NCI-H82 (cell line): ENCODE data around the gene F3.

Experiments
- DNase-seq: peaks from one replicate; lab custom pipeline; 2025; lab: John Stamatoyannopoulos, UW

F3 gene

DNA sequence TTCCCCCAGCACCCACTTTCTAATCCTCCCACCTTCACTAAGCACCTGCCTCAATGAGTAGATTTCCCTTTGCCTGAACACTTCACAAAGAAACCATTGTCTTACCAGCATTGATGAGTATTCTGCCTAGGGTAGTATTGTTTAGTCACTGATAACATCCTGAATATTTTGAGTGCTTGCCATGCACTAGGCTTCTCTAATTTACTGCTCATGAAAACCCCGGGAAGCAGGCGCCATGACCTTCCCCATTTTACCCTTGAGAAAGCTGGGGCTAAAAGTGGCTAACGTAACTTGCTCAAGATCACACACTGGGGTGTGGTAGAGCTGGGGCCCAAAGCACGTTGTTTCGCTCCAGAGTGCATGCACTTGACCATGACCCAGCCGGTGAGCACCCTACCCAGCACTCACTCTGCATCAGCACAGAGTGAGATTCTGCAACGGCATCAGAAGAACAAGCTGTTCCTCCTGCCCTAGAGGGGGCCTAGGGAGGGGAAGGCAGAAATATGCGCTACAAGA, 10.6 kb upstream of the F3 start:
- no peak for DNase-seq

DNA sequence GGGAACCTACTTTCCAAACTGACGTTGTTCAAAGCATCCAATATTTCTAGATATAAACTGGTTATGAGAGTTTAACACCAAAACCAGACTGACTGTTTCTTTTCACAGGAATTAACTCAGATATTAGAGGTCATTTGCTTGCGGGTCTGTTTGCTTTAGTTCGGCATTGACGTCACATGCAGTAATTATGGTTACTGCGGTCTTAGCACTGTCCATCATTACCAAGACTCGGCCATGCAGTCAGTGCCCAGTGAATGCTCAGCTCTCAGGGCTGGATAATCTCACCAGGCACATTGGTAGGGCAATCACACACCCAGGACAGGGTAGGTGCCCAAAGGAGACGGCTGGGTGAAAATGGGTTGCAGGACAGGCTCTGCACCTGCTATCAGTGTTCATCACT, 9.9 kb upstream of the F3 start:
- DNase-seq = no peak

DNA sequence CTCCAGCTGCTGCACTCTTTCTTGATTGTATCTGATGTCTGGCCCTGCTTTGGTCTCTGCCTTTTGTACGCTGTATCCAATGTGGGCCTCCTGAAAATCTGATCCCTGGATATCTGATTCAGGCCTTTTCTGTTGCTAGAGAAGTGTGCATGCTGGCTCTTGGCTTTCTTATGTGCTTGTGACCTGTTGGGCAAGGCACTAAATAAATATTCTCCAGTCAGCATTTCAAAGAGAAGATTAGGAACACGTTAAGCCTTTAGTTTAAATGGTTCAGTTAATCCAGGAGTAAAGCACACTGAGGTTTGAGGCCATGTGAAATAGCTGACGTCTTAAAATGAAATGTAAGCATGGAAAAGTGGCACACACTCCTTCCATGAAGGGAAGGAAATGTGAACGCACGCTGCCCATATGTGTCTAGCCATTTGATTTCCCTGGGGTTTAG, 9.3 kb upstream of the F3 start:
- peak; percentile 58 for DNase-seq

DNA sequence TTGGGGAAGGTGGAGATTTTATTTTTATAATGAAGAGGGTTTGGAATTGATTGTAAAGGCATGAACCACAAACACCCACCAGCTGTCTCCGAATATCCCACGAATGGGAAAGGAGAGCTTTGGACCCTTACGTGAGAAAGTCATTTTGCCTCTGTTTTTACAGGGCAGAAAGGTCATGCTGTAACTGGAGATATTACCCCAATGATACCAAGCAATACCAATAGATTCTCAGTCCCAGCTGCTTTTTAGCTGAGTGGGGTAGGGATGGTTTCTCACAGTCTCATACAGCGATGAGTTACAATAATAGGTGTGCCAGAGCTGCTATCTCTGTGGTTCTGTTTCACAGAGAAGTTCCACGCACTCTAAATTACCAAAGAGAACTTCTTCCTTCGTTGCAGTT, 8.8 kb upstream of the F3 start:
- no peak for DNase-seq

DNA sequence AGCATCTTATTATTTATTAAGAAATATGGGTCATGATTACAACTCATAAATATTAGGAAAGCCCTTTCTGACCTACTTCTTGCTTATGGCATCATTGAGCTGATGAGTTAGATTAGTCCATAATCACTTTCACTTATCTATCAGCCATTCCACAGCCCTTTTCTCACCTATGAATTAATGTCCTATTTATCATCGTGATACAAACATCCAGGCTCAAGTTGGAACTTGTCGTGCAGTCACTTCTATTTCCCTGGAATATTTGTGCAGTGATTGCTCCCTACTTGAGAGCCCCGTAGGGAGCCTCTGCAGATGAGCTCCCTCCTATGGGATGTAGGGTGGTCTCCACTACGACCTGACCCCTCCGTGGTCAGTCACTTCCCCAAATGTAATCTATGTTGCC, 8.1 kb upstream of the F3 start:
- no peak for DNase-seq

DNA sequence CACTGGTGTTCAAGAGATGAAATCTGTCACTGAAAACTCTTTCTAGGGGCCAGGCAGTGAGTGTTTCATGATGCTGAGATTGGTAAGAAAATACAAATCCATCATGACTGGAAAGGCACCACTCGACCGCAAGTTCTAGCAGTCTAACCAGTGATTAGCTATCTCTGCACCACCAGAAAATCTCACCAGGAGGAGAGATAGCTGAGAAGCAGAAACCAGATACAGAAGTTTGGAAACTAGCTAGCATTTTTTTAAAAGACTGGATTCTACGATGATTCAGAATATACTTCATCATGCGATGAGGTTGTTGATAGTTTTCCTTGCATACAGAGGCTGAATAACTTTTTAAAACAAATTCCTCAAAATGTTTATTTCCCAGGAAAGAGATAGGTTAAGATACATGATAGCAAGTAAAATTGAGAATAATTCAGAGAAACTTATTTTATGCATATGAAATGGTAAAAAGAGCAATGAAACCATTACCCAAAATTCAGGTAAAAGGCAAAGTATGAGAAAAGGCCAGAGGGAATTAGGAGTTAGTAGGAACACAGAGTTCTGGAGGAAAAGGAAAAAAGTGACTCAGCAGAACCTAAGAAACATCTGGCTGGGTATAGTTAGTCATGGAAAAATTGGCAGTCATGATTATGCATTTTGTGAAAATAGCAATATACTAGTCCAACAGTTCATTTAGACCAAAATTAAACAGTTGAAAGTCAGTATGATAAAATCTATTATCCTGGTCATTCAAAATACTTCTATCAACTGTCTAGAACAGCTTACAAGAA, 3.3 kb upstream of the F3 start:
- no peak for DNase-seq

DNA sequence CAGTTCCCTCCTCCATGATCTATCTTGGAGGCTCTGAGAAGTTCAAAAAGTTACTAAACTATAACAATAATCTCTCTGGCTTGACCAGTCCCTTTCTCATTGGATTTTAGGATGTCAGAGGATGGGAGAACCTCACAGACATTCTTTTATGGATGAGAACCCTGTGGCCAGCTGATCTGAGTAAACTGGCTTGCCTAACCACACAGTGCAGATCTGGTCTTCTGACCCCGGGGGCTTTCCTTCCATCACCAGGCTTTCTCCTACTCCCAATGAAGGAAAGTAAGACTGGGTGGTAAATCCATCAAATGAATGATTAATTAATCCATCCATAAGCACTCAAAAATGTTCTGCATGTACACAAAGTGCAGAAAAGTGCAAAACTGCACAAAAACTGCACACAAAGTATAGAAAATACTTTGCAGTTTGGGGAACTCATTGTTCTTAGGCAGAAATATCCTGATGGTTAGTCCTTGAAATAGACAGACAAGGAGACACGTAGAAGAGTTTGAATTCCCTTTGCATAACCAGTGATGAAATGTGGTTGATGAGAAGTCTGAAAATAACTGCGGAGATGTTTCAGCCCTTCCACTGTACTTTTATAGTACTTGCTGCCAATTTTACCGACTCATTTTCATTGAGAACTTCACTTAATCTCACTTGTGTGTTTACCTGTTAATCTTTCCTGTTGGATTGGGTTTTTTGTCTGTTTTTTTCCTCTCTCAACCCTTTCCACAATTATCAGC, 2.5 kb upstream of the F3 start:
- DNase-seq = no peak

DNA sequence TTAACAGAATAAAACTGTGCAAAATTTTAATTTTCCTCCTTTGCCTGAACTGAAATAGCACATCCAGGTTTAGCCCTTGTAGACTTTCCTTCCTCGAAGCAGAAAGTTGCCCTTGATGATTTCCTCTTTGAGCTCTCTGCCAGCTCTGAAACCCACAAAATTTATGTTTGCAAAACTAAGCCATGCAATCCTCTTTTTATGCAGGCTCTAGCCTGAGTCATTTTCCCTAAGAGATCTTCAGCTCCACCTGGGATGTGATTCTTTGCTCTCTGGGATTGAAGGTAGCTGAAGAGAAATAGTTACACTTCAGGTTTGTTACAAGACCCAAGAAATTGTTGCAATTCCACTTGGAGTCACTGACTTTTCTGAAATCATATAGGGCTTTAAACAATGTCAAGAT, 1.4 kb upstream of the F3 start:
- no peak for DNase-seq

DNA sequence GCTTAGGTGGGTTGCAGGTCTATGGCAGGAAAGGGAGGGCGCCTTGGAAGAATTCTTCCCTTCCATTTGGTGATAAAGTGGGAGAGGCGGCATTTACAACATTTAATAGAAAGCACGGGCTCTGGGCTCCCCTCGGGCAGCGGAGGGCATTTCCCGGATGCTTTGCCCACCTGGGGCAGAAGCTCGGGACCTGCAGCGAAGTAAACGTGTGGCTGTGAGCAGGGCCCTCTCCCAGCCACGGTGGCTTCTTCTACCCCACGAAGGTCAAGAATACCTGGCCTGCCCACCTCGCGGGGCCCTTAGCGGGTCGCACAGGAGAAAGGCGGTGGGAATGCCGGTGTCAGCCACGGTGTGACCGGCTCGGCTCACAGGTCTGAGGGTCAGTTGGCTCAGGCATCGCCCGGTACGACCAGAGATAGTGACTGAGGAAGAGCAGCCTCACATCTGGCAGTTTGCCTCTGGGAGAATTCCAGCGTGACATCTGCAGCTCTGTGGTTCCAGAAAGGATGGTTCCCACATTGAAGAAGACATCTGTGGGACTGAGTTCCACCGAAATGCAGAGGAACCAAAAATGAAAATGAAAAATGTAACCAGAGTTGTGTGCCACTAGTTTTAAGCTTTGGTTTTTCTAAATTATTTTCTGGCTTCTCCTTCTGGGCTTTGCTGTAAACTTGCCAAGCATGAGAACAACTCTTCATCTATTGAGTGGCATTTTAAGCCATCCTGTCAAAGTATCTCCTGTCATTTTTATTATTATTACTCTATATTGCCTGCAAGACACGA, 720 bp upstream of the F3 start:
- no peak for DNase-seq

DNA sequence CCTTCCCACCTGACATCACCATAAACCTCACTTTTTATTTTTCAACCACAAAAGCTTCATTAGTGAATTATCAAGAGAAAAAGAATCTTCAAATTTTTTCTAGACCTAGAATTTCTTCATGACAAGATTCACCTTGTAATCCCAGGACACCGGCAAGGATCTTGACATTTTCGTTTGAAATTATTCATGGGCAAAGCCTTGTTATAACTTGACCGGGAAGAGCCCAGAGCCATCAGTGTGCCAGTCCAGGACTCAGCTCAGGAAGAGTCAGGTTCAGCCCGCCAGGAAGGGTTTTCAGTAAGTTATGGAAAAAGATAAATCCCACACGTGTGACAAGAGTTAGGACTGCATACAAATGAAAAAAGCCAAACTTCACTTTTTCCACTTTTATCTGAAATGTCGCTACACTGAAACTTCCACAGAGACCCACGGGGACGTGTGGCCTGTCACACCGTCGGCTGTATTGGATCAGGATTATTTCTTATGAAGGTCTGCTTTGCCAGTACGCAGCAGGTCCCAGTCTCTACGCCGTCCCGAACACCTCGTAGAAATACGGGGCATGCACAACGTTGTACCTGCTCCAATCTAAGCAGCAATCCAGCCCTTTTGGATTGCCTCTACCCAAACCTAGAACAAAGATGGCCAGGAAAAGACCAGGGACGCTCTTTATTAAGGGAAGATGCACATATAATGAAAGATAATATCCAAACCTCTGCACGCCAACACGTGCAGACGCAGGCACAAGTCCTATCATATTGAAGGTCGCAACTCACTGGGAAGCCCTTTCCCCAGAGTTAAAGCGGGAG, 916 bp downstream of the F3 start:
- DNase-seq = no peak

DNA sequence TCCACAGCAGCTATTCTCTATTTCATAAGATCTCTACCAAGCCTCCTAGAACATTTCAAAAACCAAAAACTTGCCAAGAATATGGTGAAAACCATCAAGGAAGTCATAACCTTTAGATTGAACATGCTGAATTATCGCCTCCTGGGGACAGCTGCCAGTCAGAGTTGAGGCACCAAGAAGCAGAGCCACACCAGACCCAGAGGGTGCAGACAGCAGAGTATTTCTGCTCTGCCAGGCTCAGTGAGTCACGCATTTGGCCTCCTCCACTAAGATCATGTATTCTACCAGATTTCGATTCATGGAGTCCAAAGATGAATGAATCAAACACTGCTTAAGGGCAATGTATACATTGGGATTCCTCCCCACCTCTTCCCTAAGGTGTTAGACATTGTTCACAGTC, 2.1 kb downstream of the F3 start:
- no peak for DNase-seq

DNA sequence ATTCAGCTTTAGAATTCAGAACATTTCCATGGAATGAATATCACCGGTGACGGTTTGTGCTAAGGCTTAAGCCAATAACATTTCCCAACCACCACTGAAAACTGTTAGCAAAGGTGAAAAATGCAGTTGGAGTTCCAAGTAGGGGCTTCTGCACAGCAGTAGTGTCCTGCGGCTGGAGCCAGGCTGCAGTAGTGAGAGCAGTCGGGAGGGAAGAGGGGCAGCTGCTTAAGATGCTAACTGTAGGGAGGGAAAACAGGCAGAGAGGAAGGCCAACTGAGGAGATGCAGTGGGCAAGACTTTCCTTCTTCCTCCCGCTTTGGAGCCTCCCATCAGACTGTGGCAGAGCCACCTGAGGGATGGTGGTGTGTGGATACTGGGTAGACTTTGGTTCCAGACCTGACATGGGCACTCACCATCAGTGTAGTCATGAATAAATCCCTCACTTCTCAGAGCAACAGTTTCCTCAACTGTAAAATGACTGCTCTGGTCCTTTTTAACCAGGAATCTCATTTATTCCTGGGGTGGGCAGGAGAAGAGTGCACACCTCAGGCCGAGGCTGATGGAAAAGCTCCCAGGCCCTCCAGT, 3.2 kb downstream of the F3 start:
- DNase-seq = peak; percentile 10

DNA sequence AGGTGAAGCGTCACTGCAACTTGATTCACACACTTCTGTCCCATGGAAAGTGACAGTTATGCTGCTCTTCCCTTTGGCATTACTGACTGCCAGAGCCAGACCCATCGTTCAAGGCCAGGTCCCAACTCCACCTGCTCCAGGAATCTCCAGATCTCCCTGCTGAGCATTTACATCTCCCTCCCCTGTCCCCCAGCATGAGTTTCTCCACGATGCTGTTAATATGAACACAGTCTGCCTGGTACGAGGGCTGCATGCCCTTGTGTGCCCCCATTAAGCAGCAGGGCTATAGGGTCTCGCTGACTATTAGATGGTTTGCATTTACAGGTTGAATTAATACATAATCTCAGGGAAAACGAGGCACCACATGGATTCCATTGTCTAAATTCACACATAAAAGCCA, 4.3 kb downstream of the F3 start:
- DNase-seq = no peak

DNA sequence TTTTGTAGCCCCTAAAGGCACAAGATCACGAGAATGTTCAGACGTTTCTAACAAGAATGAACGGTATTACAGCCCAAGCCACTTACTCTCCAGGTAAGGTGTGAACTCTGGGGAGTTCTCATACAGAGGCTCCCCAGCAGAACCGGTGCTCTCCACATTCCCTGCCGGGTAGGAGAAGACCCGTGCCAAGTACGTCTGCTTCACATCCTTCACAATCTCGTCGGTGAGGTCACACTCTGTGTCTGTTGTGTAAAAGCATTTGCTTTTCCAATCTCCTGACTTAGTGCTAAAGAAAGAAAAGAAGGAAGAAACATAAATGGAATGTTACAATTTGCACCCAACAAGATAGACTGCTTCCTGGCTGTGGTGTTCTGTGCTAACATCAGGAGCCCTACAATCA, 5.7 kb downstream of the F3 start:
- no peak for DNase-seq

DNA sequence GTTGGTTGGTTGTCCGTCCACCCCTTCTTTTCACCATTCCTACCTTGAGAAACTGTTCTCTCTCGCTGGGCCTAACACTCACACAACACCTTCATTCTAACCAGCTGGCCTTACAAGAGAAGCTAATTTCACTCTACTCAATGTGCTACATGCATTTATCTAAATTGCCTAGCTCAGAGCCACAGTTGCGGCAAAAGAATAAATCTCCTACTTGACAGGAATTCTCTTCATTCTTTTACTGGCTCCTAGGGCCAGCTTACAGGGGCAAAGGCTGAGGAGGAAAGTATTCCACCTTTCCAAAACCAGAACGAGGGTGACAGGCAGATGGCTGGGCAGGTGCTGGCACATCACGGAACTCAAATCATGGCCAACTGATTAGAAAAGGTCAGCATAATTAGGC, 6.5 kb downstream of the F3 start:
- DNase-seq = no peak

DNA sequence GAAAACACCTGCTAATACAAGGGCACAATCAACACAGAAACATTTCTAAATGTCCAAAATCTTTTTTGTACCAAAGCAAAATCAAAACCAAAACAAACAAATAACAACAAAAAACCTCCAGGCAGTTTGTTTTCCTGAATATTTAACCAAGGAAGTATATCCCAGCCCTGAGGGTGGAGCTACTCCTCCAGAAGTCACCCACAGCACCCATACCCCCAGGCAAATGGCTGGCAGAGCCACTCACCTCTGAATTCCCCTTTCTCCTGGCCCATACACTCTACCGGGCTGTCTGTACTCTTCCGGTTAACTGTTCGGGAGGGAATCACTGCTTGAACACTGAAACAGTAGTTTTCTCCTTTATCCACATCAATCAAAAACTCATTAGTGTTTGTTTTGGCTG, 9.5 kb downstream of the F3 start:
- no peak for DNase-seq

DNA sequence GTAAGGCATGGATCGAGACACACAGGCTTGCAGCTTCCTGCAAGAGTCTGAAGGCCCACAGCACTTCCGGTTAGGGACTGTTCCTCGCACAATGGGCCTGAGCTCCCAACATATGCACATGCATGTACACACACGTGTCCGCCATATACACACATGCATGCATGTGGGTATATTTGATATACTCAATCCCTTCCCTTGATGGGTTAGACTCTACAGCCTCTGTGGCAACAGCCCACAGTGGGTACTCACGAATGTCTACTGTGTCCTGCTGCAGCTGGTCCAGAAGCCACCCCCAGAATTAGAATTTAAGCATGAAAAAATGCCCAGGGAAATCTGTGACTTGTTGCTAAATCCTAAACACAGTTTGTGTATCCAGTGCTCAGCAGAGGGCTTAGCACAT, 9.9 kb downstream of the F3 start:
- no peak for DNase-seq

DNA sequence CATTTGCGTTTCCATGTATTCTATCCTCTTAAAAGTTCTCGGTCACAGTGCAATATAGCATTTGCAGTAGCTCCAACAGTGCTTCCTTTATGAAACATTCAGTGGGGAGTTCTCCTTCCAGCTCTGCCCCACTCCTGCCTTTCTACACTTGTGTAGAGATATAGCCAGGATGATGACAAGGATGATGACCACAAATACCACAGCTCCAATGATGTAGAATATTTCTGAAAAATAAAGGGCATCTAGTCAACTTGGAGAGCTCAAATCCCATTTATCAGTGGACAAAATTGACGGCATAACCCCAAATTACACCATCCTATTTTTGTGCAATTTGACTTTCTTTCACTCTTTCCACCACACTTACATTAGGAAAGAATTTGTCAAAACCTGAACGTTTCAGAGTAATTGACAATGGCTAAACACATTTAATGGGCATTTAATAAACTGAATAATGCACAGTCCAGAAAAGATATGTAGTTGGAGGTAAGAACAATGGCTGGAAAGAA, 11.1 kb downstream of the F3 start:
- no peak for DNase-seq

DNA sequence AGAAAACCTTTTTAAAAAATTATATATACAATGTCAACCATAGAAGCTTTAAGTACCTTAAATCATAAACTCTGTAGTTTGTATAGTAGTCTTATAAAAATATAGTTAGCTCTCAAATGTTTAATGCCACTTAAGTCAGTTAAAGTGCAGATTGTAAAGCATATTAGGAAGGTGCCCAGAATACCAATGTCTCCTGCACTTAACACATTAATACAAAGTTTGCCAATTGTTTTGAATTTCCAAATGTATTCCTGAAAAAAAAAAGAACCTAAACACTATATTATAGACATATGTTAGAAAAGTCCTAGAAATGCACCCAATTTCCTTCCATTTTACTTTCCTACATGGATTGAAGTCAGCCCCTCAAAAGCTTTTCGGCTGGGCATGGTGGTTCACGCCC, 12.1 kb downstream of the F3 start:
- no peak for DNase-seq

DNA sequence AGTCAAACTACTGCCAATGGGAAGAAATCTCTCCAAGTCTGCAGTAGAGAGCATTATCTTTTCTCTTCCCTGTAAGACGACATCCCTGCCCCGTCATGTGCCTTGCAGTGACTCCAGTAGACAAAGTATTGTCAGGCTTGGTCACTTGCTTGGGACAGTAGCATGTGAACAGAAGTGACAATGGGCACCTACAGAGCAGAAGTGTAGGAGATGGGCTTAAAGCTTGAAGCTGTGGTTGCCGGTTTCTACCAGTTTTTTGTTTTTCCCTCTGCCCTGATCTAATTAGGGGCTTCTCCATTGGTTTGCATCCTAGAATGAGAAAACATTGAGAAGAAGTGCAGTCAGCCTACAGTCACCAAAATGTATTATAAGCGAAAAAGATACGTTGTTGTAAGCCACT, 12.7 kb downstream of the F3 start:
- no peak for DNase-seq

DNA sequence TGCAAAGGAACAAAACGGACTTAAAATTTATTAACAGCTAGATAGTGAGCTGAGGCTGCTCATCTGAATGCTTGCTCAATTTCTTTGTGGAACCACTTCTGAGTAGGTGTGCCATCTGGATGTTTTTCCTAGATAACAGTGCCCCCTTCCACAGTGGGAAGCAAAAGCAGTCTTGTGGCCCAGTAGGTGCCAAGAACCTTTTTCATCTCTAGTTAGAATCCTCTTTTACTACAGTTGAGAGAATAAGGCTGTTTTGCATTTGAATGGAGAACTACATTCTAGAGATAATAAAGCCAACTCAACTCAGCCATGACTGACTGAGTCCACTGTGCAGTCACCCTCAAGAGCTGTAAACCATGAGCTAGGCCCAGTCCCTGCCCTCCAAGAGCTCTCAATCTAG, 13.3 kb downstream of the F3 start:
- DNase-seq = peak; percentile 5
